Measurements from ENCODE around the gene GBE1. TPM values are rescaled to one million over a fixed set of nuclear protein-coding genes. Genes with fewer than 3 reads are reported as not detected.

Gene GBE1
- total RNA-seq, 1 donor from 2014 or later: 32.5 TPM

DNA sequence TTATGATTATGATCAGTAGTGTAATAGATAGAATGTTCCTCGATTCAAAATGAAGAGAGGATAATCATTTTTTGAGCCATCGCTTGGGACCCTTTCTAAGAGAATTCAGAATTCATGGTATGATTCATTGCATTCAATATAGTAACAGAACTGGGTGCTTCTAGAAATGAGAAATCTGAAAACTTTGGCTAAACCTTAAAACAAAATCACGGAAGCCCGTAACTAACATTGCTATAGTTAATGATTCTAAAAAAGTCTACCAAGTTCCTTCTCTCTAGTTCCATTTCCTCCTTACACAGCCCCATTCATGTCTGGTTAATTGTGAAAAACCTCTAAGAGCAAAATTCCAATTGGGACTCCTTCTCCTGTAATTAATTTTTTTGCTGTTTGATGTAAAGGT lies 217.1 kb downstream of the GBE1 start:
- ChIA-PET POLR2A (no interaction called here), CTCF (no interaction called here)
- no peak for DNase-seq
- intact Hi-C loops (cut with micrococcal nuclease): no loop called here
- no peak overlapping the region for H3K27ac Mint-ChIP-seq
- H3K27me3 Mint-ChIP-seq: no peaks in the 10 kb centered on the region
- no peak overlapping the region for H3K4me3 Mint-ChIP-seq
- no peaks in the 10 kb centered on the region for H3K4me1 Mint-ChIP-seq
- H3K36me3 Mint-ChIP-seq (ENCODE audit: low read depth): peaks cover 15% of the 10 kb centered on the region
- no peak for ATAC-seq (ENCODE audit: low read depth)
- H3K9me3 Mint-ChIP-seq: peaks cover 2% of the 10 kb centered on the region
- TF ChIP-seq, protein P1, sequence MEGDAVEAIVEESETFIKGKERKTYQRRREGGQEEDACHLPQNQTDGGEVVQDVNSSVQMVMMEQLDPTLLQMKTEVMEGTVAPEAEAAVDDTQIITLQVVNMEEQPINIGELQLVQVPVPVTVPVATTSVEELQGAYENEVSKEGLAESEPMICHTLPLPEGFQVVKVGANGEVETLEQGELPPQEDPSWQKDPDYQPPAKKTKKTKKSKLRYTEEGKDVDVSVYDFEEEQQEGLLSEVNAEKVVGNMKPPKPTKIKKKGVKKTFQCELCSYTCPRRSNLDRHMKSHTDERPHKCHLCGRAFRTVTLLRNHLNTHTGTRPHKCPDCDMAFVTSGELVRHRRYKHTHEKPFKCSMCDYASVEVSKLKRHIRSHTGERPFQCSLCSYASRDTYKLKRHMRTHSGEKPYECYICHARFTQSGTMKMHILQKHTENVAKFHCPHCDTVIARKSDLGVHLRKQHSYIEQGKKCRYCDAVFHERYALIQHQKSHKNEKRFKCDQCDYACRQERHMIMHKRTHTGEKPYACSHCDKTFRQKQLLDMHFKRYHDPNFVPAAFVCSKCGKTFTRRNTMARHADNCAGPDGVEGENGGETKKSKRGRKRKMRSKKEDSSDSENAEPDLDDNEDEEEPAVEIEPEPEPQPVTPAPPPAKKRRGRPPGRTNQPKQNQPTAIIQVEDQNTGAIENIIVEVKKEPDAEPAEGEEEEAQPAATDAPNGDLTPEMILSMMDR (IDR thresholded peaks at IDR 0.05): no peak

DNA sequence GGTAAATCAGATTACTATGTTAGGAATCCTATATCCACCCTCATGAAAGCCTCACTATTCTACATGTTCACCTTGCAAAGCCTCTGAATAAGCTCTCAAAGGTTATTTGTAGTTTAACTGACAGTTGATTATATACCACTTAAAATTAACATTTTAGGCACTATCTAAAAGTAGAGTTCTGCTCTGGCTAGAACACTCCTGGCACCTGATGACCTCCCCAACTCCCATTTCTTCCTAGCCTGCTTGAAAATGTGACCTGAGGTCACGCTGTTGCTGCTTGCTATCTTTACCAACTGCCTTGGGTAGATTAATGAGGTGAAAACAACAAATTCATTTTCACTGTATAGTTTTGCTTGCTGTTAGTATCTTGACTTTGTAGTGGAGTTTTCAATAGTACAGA lies 220.7 kb downstream of the GBE1 start:
- Mint-ChIP-seq H3K27ac (no peak overlapping the region), H3K36me3 (ENCODE audit: low read depth) (peaks cover 7% of the 10 kb centered on the region), H3K4me1 (no peaks in the 10 kb centered on the region), H3K9me3 (no peaks in the 10 kb centered on the region), H3K27me3 (no peaks in the 10 kb centered on the region), H3K4me3 (no peak overlapping the region)
- DNase-seq (no peak), ATAC-seq (ENCODE audit: low read depth) (no peak)
- TF ChIP-seq, protein P1 (IDR thresholded peaks at IDR 0.05): no peak
- POLR2A ChIA-PET: no interaction called here
- CTCF ChIA-PET: no interaction called here
- intact Hi-C loops (cut with micrococcal nuclease): no loop called here

DNA sequence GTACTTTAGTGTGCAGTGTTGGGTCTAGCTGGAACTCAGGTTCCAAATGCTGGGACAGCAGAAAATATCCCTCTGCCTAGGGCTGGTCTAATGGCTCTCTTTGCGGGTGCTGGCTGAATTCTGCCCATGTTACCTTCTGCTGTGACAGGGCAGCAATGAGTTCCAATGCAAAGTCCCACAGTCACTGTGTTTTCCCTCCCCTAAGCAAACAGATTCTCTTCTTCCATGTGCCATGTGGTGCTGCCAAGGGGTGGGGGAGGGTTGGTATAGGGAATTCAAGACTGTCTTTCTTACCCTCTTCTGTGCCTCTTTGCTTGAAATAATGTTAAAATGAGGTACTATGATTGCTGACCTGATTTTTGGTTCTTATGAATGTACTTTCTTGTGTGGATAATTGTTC lies 229.6 kb downstream of the GBE1 start:
- intact Hi-C loops (cut with micrococcal nuclease): no loop called here
- CTCF ChIA-PET: no interaction called here
- POLR2A ChIA-PET: no interaction called here
- Mint-ChIP-seq H3K27ac (no peak overlapping the region), H3K36me3 (ENCODE audit: low read depth) (peaks cover 63% of the 10 kb centered on the region), H3K4me3 (no peak overlapping the region), H3K9me3 (peaks cover 5% of the 10 kb centered on the region), H3K4me1 (no peaks in the 10 kb centered on the region), H3K27me3 (no peaks in the 10 kb centered on the region)
- ATAC-seq (ENCODE audit: low read depth): no peak
- TF ChIP-seq, protein P1 (IDR thresholded peaks at IDR 0.05): no peak
- DNase-seq: no peak

DNA sequence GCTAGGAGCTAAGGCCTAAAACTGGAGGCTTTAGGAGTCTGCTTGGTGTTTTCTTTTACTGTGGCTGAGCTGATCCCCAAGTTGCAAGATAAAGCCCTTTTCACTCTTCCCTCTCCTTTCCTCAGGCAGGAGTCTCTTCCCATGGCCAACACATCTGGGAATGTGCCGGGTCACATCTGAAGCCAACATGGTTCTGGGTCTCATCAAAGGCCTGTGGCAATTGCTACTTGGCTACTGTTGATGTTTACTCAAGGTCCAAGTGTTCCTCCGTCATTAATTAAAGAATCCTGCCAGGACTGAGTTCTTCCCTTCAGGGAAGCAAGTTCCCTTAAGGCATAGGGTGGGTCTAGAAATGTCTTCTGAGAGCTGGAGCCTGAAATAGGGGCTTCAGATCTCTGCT lies 230.2 kb downstream of the GBE1 start:
- ATAC-seq (ENCODE audit: low read depth) (no peak), DNase-seq (no peak)
- ChIA-PET CTCF (no interaction called here), POLR2A (no interaction called here)
- Mint-ChIP-seq H3K9me3 (peaks cover 5% of the 10 kb centered on the region), H3K36me3 (ENCODE audit: low read depth) (peaks cover 61% of the 10 kb centered on the region), H3K4me1 (no peaks in the 10 kb centered on the region), H3K4me3 (no peak overlapping the region), H3K27me3 (no peaks in the 10 kb centered on the region), H3K27ac (no peak overlapping the region)
- TF ChIP-seq, protein P1 (IDR thresholded peaks at IDR 0.05): no peak
- intact Hi-C loops (cut with micrococcal nuclease): no loop called here

DNA sequence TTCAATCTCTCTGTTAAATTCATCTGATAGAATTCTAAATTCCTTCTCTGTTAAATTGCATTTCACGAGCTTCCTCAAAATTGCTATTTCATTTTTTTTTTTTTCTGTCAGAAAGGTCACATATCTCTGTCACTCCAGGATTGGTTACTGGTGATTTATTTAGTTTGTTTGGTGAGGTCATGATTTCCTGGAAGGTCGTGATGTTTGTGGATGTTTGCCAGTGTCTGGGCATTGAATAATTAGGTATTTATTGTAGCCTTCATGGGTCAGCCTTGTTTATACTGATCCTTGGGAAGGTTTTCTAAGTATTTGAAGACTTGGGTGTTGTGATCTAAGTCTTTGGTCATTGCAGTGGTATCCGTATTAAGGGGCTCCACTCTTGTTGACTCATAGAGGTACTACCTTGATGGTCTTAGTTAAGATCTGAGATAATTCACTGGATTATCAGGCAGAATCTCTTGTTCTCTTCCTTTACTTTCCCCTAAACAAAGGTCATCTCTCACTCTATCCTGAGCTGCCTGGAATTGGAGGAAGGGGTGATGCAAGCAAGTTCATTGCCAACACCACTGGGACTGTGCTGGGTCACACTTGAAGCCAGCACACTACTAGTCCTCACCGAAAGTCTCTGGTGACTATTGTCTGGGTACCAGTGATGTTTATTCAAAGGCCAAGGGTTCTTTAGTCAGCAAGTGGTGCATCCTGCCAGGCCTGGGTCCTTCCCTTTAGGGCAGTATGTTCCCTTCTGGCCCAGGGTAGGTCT lies 231.1 kb downstream of the GBE1 start:
- H3K27ac Mint-ChIP-seq: no peak overlapping the region
- POLR2A ChIA-PET: no interaction called here
- intact Hi-C loops (cut with micrococcal nuclease): no loop called here
- CTCF ChIA-PET: no interaction called here
- H3K4me3 Mint-ChIP-seq: no peak overlapping the region
- H3K9me3 Mint-ChIP-seq: peaks cover 7% of the 10 kb centered on the region
- peaks cover 58% of the 10 kb centered on the region for H3K36me3 Mint-ChIP-seq (ENCODE audit: low read depth)
- no peaks in the 10 kb centered on the region for H3K27me3 Mint-ChIP-seq
- TF ChIP-seq, protein P1 (IDR thresholded peaks at IDR 0.05): no peak
- ATAC-seq (ENCODE audit: low read depth) (no peak), DNase-seq (no peak)
- no peaks in the 10 kb centered on the region for H3K4me1 Mint-ChIP-seq

Data from activated B cell treated with CpG ODN at 0.5 μM for 24 hours (primary cell).